ENCODE data around the gene VWCE.
"Not testable (repeated sequence)": the region's sequence is repeated elsewhere in the genome, so short reads cannot be mapped to it uniquely, and the experiment has no call there.

Gene VWCE

GRCh38 chr11:61213711-61214324 lies 81.3 kb downstream of the VWCE start:
- H3K4me1 ChIP-seq (ENCODE audit: insufficient read depth, low read length); H3K27me3 ChIP-seq (ENCODE audit: insufficient read depth, low read length); H3K27ac ChIP-seq (ENCODE audit: low read length); H3K9ac ChIP-seq (ENCODE audit: low read depth, low read length); H3K9me3 ChIP-seq (ENCODE audit: insufficient read depth, low read depth, low read length); H3K4me3 ChIP-seq (ENCODE audit: low read length); H3K36me3 ChIP-seq (ENCODE audit: insufficient read depth, low read depth, low read length): not testable (repeated sequence)

GRCh38 chr11:61212202-61212601 lies 82.9 kb downstream of the VWCE start:
- H3K4me3 ChIP-seq (ENCODE audit: low read length); H3K4me1 ChIP-seq (ENCODE audit: insufficient read depth, low read length); H3K27ac ChIP-seq (ENCODE audit: low read length); H3K9me3 ChIP-seq (ENCODE audit: insufficient read depth, low read depth, low read length); H3K27me3 ChIP-seq (ENCODE audit: insufficient read depth, low read length); H3K9ac ChIP-seq (ENCODE audit: low read depth, low read length); H3K36me3 ChIP-seq (ENCODE audit: insufficient read depth, low read depth, low read length): not testable (repeated sequence)

GRCh38 chr11:61211327-61211952 lies 83.7 kb downstream of the VWCE start:
- not testable (repeated sequence) for H3K27ac ChIP-seq (ENCODE audit: low read length); H3K4me3 ChIP-seq (ENCODE audit: low read length); H3K9me3 ChIP-seq (ENCODE audit: insufficient read depth, low read depth, low read length); H3K36me3 ChIP-seq (ENCODE audit: insufficient read depth, low read depth, low read length); H3K9ac ChIP-seq (ENCODE audit: low read depth, low read length); H3K4me1 ChIP-seq (ENCODE audit: insufficient read depth, low read length); H3K27me3 ChIP-seq (ENCODE audit: insufficient read depth, low read length)

- H3K9me3 ChIP-seq (ENCODE audit: insufficient read depth, low read depth, low read length); H3K27me3 ChIP-seq (ENCODE audit: insufficient read depth, low read length); H3K9ac ChIP-seq (ENCODE audit: low read depth, low read length); H3K36me3 ChIP-seq (ENCODE audit: insufficient read depth, low read depth, low read length); H3K4me1 ChIP-seq (ENCODE audit: insufficient read depth, low read length); H3K4me3 ChIP-seq (ENCODE audit: low read length); H3K27ac ChIP-seq (ENCODE audit: low read length): not testable (repeated sequence)
Measured at GRCh38 chr11:61210629-61211028, 84.5 kb downstream of the VWCE start.
